H1 (cell line): Measurements from ENCODE around the gene DOK7. TPM values are rescaled to one million over a fixed set of nuclear protein-coding genes. Genes with fewer than 3 reads are reported as not detected.

Experiments
- CTCF ChIA-PET: fragments of 300-600 bp; sonication (Branson Sonifier 250); formaldehyde crosslinking; loops from one replicate; lab custom pipeline; 2021; ENCODE audit not compliant: partially characterized antibody; lab: Charles Lee
- POLR2A ChIA-PET: fragments of 300-600 bp; sonication (Branson Sonifier 250); formaldehyde crosslinking; loops from one replicate; lab custom pipeline; 2021; ENCODE audit warnings: inconsistent platforms; ENCODE audit not compliant: partially characterized antibody; lab: Charles Lee
- DNase-seq, 2 experiments: peaks; one replicate each; pipeline versions ENCODE4 v3.0.0 to v3.0.0-alpha.2; 2010 to 2022; ENCODE audit warnings: low spot score in 2 of 2, low read depth in 1 of 2, mixed read lengths in 1 of 2
- FAIRE-seq: peaks from 2 replicates; lab custom pipeline; 2011; peaks lifted over from hg19 to GRCh38; lab: Jason Lieb, UNC
- H2AFZ ChIP-seq: 2 replicates; pipeline ENCODE4 v1.8.1; 2012; ENCODE audit warnings: low read length, inconsistent platforms
- H2AK5ac ChIP-seq: 2 replicates; pipeline ENCODE4 v1.6.1; 2013; ENCODE audit warnings: low read depth, low read length
- H2BK120ac ChIP-seq: replicated peaks from 2 replicates; pipeline ENCODE3; 2013; ENCODE audit warnings: low read depth, low read length, inconsistent platforms
- H2BK12ac ChIP-seq: 2 replicates; pipeline ENCODE4 v1.6.1; 2013; ENCODE audit warnings: low read depth, low read length
- H2BK15ac ChIP-seq: 2 replicates; pipeline ENCODE4 v1.6.1; 2013; ENCODE audit warnings: low read length
- H2BK20ac ChIP-seq: 2 replicates; pipeline ENCODE4 v1.6.1; 2013; ENCODE audit warnings: low read length
- H2BK5ac ChIP-seq: 2 replicates; pipeline ENCODE4 v1.6.1; 2013; ENCODE audit warnings: low read depth, low read length
- H3K14ac ChIP-seq: 2 replicates; pipeline ENCODE4 v1.6.1; 2013; ENCODE audit warnings: inconsistent platforms; ENCODE audit not compliant: insufficient read length
- H3K18ac ChIP-seq: 2 replicates; pipeline ENCODE4 v1.6.1; 2013; ENCODE audit warnings: low read length; ENCODE audit errors: extremely low read depth
- H3K23ac ChIP-seq: 2 replicates; pipeline ENCODE4 v1.6.1; 2013; ENCODE audit warnings: inconsistent platforms; ENCODE audit not compliant: insufficient read length
- H3K23me2 ChIP-seq: 2 replicates; pipeline ENCODE4 v1.6.1; 2013; ENCODE audit warnings: low read depth, low read length
- H3K27ac ChIP-seq: 2 replicates; pipeline ENCODE4 v1.6.1; 2011; ENCODE audit warnings: low read depth, low read length, inconsistent platforms
- H3K27me3 ChIP-seq, 4 experiments: replicated peaks in 1 of 4; 1 replicate in 1 of 4; 2 replicates in 3 of 4; pipeline versions ENCODE4 v1.6.1 to v1.8.1; 2011 to 2013; ENCODE audit warnings: low read length in 3 of 4, mild to moderate bottlenecking in 3 of 4, inconsistent platforms in 2 of 4, mixed read lengths in 2 of 4, moderate library complexity in 1 of 4; ENCODE audit not compliant: control insufficient read depth in 3 of 4, insufficient read depth in 3 of 4; ENCODE audit errors: extremely low read depth in 1 of 4
- H3K36me3 ChIP-seq, 4 experiments: 2 replicates each; pipeline versions ENCODE4 v1.6.1 to v1.8.1; 2011 to 2013; ENCODE audit warnings: mild to moderate bottlenecking in 4 of 4, low read length in 3 of 4, moderate library complexity in 2 of 4, control low read depth in 1 of 4, inconsistent platforms in 1 of 4; ENCODE audit not compliant: insufficient read depth in 4 of 4, control insufficient read depth in 2 of 4
- H3K4ac ChIP-seq: replicated peaks from 2 replicates; pipeline ENCODE3; 2013; ENCODE audit warnings: low read length, low read depth, mixed read lengths, inconsistent platforms; ENCODE audit not compliant: insufficient read length
- H3K4me1 ChIP-seq, 4 experiments: replicated peaks in 1 of 4; 1 replicate in 1 of 4; 2 replicates in 3 of 4; pipeline versions ENCODE4 v1.6.1 to v1.8.1; 2011 to 2013; ENCODE audit warnings: low read length in 3 of 4, inconsistent platforms in 2 of 4, mixed read lengths in 1 of 4; ENCODE audit not compliant: insufficient read depth in 4 of 4, control insufficient read depth in 3 of 4
- H3K4me2 ChIP-seq, 2 experiments: 2 replicates each; pipeline versions ENCODE4 v1.6.1 to v1.8.1; 2011 to 2013; ENCODE audit warnings: low read depth in 2 of 2, low read length in 2 of 2, control low read depth in 1 of 2, inconsistent platforms in 1 of 2, mild to moderate bottlenecking in 1 of 2; ENCODE audit not compliant: insufficient read depth in 1 of 2
- H3K4me3 ChIP-seq, 4 experiments: fragments of 200-600, 300-600 bp in 1 of 4; sonication (generic), shearing (Covaris generic), sonication (Bioruptor Twin) in 1 of 4; 2 replicates each; pipeline versions ENCODE4 v1.5.1 to v1.8.1; 2011 to 2016; ENCODE audit warnings: low read length in 4 of 4, low read depth in 3 of 4, control low read depth in 2 of 4, inconsistent platforms in 2 of 4, mild to moderate bottlenecking in 2 of 4, mixed read lengths in 1 of 4, moderate library complexity in 1 of 4; ENCODE audit not compliant: insufficient read depth in 2 of 4; ENCODE audit errors: extremely low read depth in 1 of 4
- H3K56ac ChIP-seq: replicated peaks from 2 replicates; pipeline ENCODE3; 2013; ENCODE audit warnings: low read depth, mild to moderate bottlenecking, mixed read lengths, low read length, inconsistent platforms; ENCODE audit not compliant: insufficient read length
- H3K79me1 ChIP-seq: 2 replicates; pipeline ENCODE4 v1.6.1; 2013; ENCODE audit warnings: low read depth, low read length, control low read depth
- H3K79me2 ChIP-seq, 2 experiments: 2 replicates each; pipeline versions ENCODE4 v1.6.1 to v1.8.1; 2012 to 2013; ENCODE audit warnings: low read length in 2 of 2, mild to moderate bottlenecking in 2 of 2, inconsistent platforms in 1 of 2; ENCODE audit not compliant: insufficient read depth in 2 of 2, control insufficient read depth in 1 of 2
- H3K9ac ChIP-seq, 4 experiments: replicated peaks in 1 of 4; 1 replicate in 1 of 4; 2 replicates in 3 of 4; pipeline versions ENCODE4 v1.6.1 to v1.8.1; 2011 to 2013; ENCODE audit warnings: low read depth in 3 of 4, low read length in 3 of 4, control low read depth in 2 of 4, mild to moderate bottlenecking in 2 of 4, moderate library complexity in 2 of 4, inconsistent platforms in 1 of 4; ENCODE audit errors: extremely low read depth in 1 of 4
- H3K9me3 ChIP-seq, 2 experiments: 2 replicates each; pipeline versions ENCODE4 v1.6.1 to v1.8.1; 2012 to 2013; ENCODE audit warnings: mild to moderate bottlenecking in 2 of 2, moderate library complexity in 2 of 2, control low read depth in 1 of 2, inconsistent platforms in 1 of 2, low read depth in 1 of 2, low read length in 1 of 2, mixed read lengths in 1 of 2; ENCODE audit not compliant: insufficient read depth in 2 of 2
- H4K20me1 ChIP-seq, 2 experiments: replicated peaks in 1 of 2; 2 replicates each; pipeline versions ENCODE3 to v1.8.1; 2011 to 2013; ENCODE audit warnings: inconsistent platforms in 2 of 2, low read length in 2 of 2, mild to moderate bottlenecking in 1 of 2; ENCODE audit not compliant: insufficient read depth in 2 of 2, control insufficient read depth in 1 of 2
- H4K5ac ChIP-seq: 2 replicates; pipeline ENCODE4 v1.6.1; 2013; ENCODE audit warnings: low read length, low read depth, mixed read lengths, inconsistent platforms; ENCODE audit not compliant: insufficient read length
- H4K8ac ChIP-seq: 2 replicates; pipeline ENCODE4 v1.8.0; 2013; ENCODE audit warnings: mild to moderate bottlenecking, moderate library complexity, low read length, inconsistent platforms; ENCODE audit not compliant: insufficient read depth; ENCODE audit errors: extremely low read depth
- H4K91ac ChIP-seq: replicated peaks from 2 replicates; pipeline ENCODE3; 2013; ENCODE audit warnings: low read length, mixed read lengths, inconsistent platforms; ENCODE audit not compliant: insufficient read length
- ATF2 ChIP-seq: IDR thresholded peaks from 2 replicates; pipeline ENCODE4 v1.6.1; 2012; ENCODE audit warnings: low read length, inconsistent platforms
- FOSL1 ChIP-seq: IDR thresholded peaks from 2 replicates; pipeline ENCODE4 v1.6.1; 2011; ENCODE audit warnings: mild to moderate bottlenecking, low read depth, low read length, moderate library complexity; ENCODE audit not compliant: insufficient read depth
- HDAC2 ChIP-seq, 2 experiments: fragments of 300-600 bp in 1 of 2; sonication (generic) in 1 of 2; IDR thresholded peaks; 2 replicates each; pipeline ENCODE4 v1.6.1; 2011 to 2012; ENCODE audit warnings: low read depth in 2 of 2, low read length in 2 of 2, mild to moderate bottlenecking in 2 of 2, moderate library complexity in 2 of 2, borderline replicate concordance in 1 of 2, inconsistent platforms in 1 of 2
- MAFK ChIP-seq: IDR thresholded peaks from 2 replicates; pipeline ENCODE4 v1.6.1; 2012; ENCODE audit warnings: low read depth, mild to moderate bottlenecking, improper control_type of control experiment, low read length
- POU5F1 ChIP-seq: IDR thresholded peaks from 2 replicates; pipeline ENCODE4 v1.6.1; 2011; ENCODE audit warnings: low read depth, mild to moderate bottlenecking, low read length, moderate library complexity
- ZNF274 ChIP-seq: IDR thresholded peaks from 2 replicates; pipeline ENCODE4 v1.7.0; 2012; ENCODE audit warnings: low read length, borderline replicate concordance; ENCODE audit errors: extremely low read depth
- WGBS, 2 experiments: shearing (Covaris generic) in 1 of 2; methylation state at CpG; one replicate each; pipeline versions ENCODE4 v1.1.6 to v1.1.7; 2013 to 2015; ENCODE audit warnings: low lambda C conversion rate in 2 of 2, mixed read lengths in 2 of 2, inconsistent platforms in 1 of 2, low coverage in 1 of 2, missing lambda C conversion rate in 1 of 2; ENCODE audit not compliant: insufficient replicate concordance in 2 of 2, insufficient coverage in 1 of 2, insufficient read length in 1 of 2; ENCODE audit errors: extremely low coverage in 1 of 2, missing lambda C conversion rate in 1 of 2; 5-methylcytosine and 5-hydroxymethylcytosine counted together
- polyA plus RNA-seq, 7 experiments: library from polyadenylated mRNA; depleted of rRNA in 3 of 7; stranded (reverse) in 5 of 7; unstranded in 2 of 7; fragments of >200 nt in 5 of 7; fragments of 200-250 nt in 2 of 7; gene quantifications; 1 replicate in 5 of 7; 2 replicates in 1 of 7; 4 replicates in 1 of 7; pipeline versions ENCODE4 v1.2.1 to v1.2.3, GENCODE V29; 2011 to 2013; ENCODE audit warnings: missing spikeins in 2 of 7, mixed read lengths in 2 of 7
- total RNA-seq: library from RNA; stranded (reverse); fragmentation: NEBNext Ultra II Directional; extraction: Animal tissue kit (Norgen Biotek cat#: 25700); gene quantifications from 2 replicates; pipeline ENCODE4 v1.2.1, GENCODE V29; 2021

DOK7 gene
- total and polyA plus RNA-seq, 2 of the 8 experiments (the other 6 are each of a cell fraction or from before 2014, with no cell fraction given) = 0.32 TPM; not detected in 1

DNA sequence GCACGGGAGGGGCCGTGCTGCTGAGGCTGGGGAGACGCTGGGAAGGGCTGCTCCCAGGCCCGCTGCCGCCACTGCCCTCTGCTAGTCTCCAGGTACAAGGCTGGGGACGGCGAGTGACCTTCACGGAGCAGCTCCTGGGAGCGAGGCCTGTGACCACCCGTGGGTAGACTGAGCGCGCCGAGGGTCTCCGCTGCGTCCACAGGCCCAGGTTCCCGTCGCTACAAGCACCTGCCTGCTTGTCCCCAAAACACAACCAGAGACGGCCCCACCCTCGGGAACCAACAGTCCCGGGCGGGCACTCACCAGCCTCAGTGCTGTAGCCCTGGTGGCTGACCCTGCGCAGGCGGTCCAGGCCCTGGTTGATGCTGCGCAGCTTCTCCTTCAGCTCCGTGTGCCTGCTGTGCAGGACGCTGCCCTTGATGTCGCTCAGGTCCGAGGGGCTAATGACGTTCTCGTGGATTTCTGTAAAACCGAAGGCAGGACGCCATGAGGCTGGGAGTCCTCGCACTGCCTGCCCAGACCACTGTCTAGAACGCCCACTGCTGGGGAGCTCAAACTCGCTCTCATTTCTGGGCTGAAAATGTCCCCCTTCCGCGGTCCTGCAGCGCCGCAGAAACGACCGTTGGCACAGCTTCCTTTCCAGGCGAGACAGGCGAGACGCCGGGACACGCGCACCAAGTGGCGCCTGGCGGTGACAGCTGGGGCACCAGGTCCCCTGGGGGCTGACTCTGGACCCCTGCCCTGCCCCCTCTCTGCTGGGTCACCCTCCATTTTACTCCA lies 54.8 kb downstream of the DOK7 start:
- CTCF ChIA-PET = interaction anchor here (0.9 to 1.3 kb wide), 5 partner anchors 33 to 265 kb away, joined by 3 to 4 read pairs (median 3); no protein-coding TSS in a partner anchor
- no peaks in the 10 kb centered on the region for H3K9me3 ChIP-seq
- no peak overlapping the region for H2BK12ac ChIP-seq
- H3K4ac ChIP-seq = no peak overlapping the region
- no peak overlapping the region for H4K8ac ChIP-seq
- H3K27me3 ChIP-seq = no peaks in the 10 kb centered on the region
- H3K27ac ChIP-seq = no peak overlapping the region
- no peak overlapping the region for H2BK120ac ChIP-seq
- 0 out of 7 replicates have a peak, but pooled peaks cover 0 to 2% (median under 1%) of the 10 kb centered on the region in 4 experiments for H3K4me1 ChIP-seq
- no peaks in the 10 kb centered on the region for H3K79me2 ChIP-seq
- H3K79me1 ChIP-seq = no peaks in the 10 kb centered on the region
- no peaks in the 10 kb centered on the region for H3K23me2 ChIP-seq
- DNase-seq = no peak
- H3K14ac ChIP-seq = no peak overlapping the region
- H3K23ac ChIP-seq = no peak overlapping the region
- no peak overlapping the region for H2BK5ac ChIP-seq
- H3K4me3 ChIP-seq = no peak overlapping the region
- no peak overlapping the region for H3K4me2 ChIP-seq
- H3K36me3 ChIP-seq = peaks cover 15 to 66% (median 40%) of the 10 kb centered on the region in 4 experiments; a peak in 7 of 8 replicates
- TF ChIP-seq MAFK = no peak
- no peak for TF ChIP-seq HDAC2 (IDR thresholded peaks at IDR 0.05; ENCODE audit: borderline replicate concordance in 1 of 2, low read depth in 2 of 2, low read length in 2 of 2)
- no peak for TF ChIP-seq ZNF274
- no peak for TF ChIP-seq POU5F1
- no peak for TF ChIP-seq ATF2
- TF ChIP-seq FOSL1 = no peak
- POLR2A ChIA-PET = interaction anchor here (0.9 to 2.3 kb wide), 2 partner anchors 9 to 13 kb away, joined by 4 to 9 read pairs; no protein-coding TSS in a partner anchor
- no peak overlapping the region for H2AFZ ChIP-seq
- FAIRE-seq = no peak
- H2AK5ac ChIP-seq = no peak overlapping the region
- H4K91ac ChIP-seq = no peak overlapping the region
- 93% methylated on average over 49 of the region's 49 CpGs; no CpG with 5 or more reads in 1 of the 2 experiments for WGBS, 2 experiments
- H4K5ac ChIP-seq = no peak overlapping the region
- H4K20me1 ChIP-seq = peaks cover 3 to 33% of the 10 kb centered on the region in 2 experiments
- H2BK15ac ChIP-seq = no peak overlapping the region
- no peak overlapping the region for H3K18ac ChIP-seq
- H2BK20ac ChIP-seq = no peak overlapping the region
- no peak overlapping the region for H3K9ac ChIP-seq
- H3K56ac ChIP-seq = no peak overlapping the region
